H1 (cell line): Measurements from ENCODE around the gene ZNF300. TPM values are rescaled to one million over a fixed set of nuclear protein-coding genes. Genes with fewer than 3 reads are reported as not detected.

Source experiments
- CTCF ChIA-PET: fragments of 300-600 bp; sonication (Branson Sonifier 250); formaldehyde crosslinking; loops from one replicate; lab custom pipeline; 2021; ENCODE audit not compliant: partially characterized antibody; lab: Charles Lee
- POLR2A ChIA-PET: fragments of 300-600 bp; sonication (Branson Sonifier 250); formaldehyde crosslinking; loops from one replicate; lab custom pipeline; 2021; ENCODE audit warnings: inconsistent platforms; ENCODE audit not compliant: partially characterized antibody; lab: Charles Lee
- DNase-seq, 2 experiments: peaks; one replicate each; pipeline versions ENCODE4 v3.0.0 to v3.0.0-alpha.2; 2010 to 2022; ENCODE audit warnings: low spot score in 2 of 2, low read depth in 1 of 2, mixed read lengths in 1 of 2
- FAIRE-seq: peaks from 2 replicates; lab custom pipeline; 2011; peaks lifted over from hg19 to GRCh38; lab: Jason Lieb, UNC
- H2AFZ ChIP-seq: 2 replicates; pipeline ENCODE4 v1.8.1; 2012; ENCODE audit warnings: low read length, inconsistent platforms
- H2AK5ac ChIP-seq: 2 replicates; pipeline ENCODE4 v1.6.1; 2013; ENCODE audit warnings: low read depth, low read length
- H2BK120ac ChIP-seq: replicated peaks from 2 replicates; pipeline ENCODE3; 2013; ENCODE audit warnings: low read depth, low read length, inconsistent platforms
- H2BK12ac ChIP-seq: 2 replicates; pipeline ENCODE4 v1.6.1; 2013; ENCODE audit warnings: low read depth, low read length
- H2BK15ac ChIP-seq: 2 replicates; pipeline ENCODE4 v1.6.1; 2013; ENCODE audit warnings: low read length
- H2BK20ac ChIP-seq: 2 replicates; pipeline ENCODE4 v1.6.1; 2013; ENCODE audit warnings: low read length
- H2BK5ac ChIP-seq: 2 replicates; pipeline ENCODE4 v1.6.1; 2013; ENCODE audit warnings: low read depth, low read length
- H3K14ac ChIP-seq: 2 replicates; pipeline ENCODE4 v1.6.1; 2013; ENCODE audit warnings: inconsistent platforms; ENCODE audit not compliant: insufficient read length
- H3K18ac ChIP-seq: 2 replicates; pipeline ENCODE4 v1.6.1; 2013; ENCODE audit warnings: low read length; ENCODE audit errors: extremely low read depth
- H3K23ac ChIP-seq: 2 replicates; pipeline ENCODE4 v1.6.1; 2013; ENCODE audit warnings: inconsistent platforms; ENCODE audit not compliant: insufficient read length
- H3K23me2 ChIP-seq: 2 replicates; pipeline ENCODE4 v1.6.1; 2013; ENCODE audit warnings: low read depth, low read length
- H3K27ac ChIP-seq: 2 replicates; pipeline ENCODE4 v1.6.1; 2011; ENCODE audit warnings: low read depth, low read length, inconsistent platforms
- H3K27me3 ChIP-seq, 4 experiments: replicated peaks in 1 of 4; 1 replicate in 1 of 4; 2 replicates in 3 of 4; pipeline versions ENCODE4 v1.6.1 to v1.8.1; 2011 to 2013; ENCODE audit warnings: low read length in 3 of 4, mild to moderate bottlenecking in 3 of 4, inconsistent platforms in 2 of 4, mixed read lengths in 2 of 4, moderate library complexity in 1 of 4; ENCODE audit not compliant: control insufficient read depth in 3 of 4, insufficient read depth in 3 of 4; ENCODE audit errors: extremely low read depth in 1 of 4
- H3K36me3 ChIP-seq, 4 experiments: 2 replicates each; pipeline versions ENCODE4 v1.6.1 to v1.8.1; 2011 to 2013; ENCODE audit warnings: mild to moderate bottlenecking in 4 of 4, low read length in 3 of 4, moderate library complexity in 2 of 4, control low read depth in 1 of 4, inconsistent platforms in 1 of 4; ENCODE audit not compliant: insufficient read depth in 4 of 4, control insufficient read depth in 2 of 4
- H3K4ac ChIP-seq: replicated peaks from 2 replicates; pipeline ENCODE3; 2013; ENCODE audit warnings: low read length, low read depth, mixed read lengths, inconsistent platforms; ENCODE audit not compliant: insufficient read length
- H3K4me1 ChIP-seq, 4 experiments: replicated peaks in 1 of 4; 1 replicate in 1 of 4; 2 replicates in 3 of 4; pipeline versions ENCODE4 v1.6.1 to v1.8.1; 2011 to 2013; ENCODE audit warnings: low read length in 3 of 4, inconsistent platforms in 2 of 4, mixed read lengths in 1 of 4; ENCODE audit not compliant: insufficient read depth in 4 of 4, control insufficient read depth in 3 of 4
- H3K4me2 ChIP-seq, 2 experiments: 2 replicates each; pipeline versions ENCODE4 v1.6.1 to v1.8.1; 2011 to 2013; ENCODE audit warnings: low read depth in 2 of 2, low read length in 2 of 2, control low read depth in 1 of 2, inconsistent platforms in 1 of 2, mild to moderate bottlenecking in 1 of 2; ENCODE audit not compliant: insufficient read depth in 1 of 2
- H3K4me3 ChIP-seq, 4 experiments: fragments of 200-600, 300-600 bp in 1 of 4; sonication (generic), shearing (Covaris generic), sonication (Bioruptor Twin) in 1 of 4; 2 replicates each; pipeline versions ENCODE4 v1.5.1 to v1.8.1; 2011 to 2016; ENCODE audit warnings: low read length in 4 of 4, low read depth in 3 of 4, control low read depth in 2 of 4, inconsistent platforms in 2 of 4, mild to moderate bottlenecking in 2 of 4, mixed read lengths in 1 of 4, moderate library complexity in 1 of 4; ENCODE audit not compliant: insufficient read depth in 2 of 4; ENCODE audit errors: extremely low read depth in 1 of 4
- H3K56ac ChIP-seq: replicated peaks from 2 replicates; pipeline ENCODE3; 2013; ENCODE audit warnings: low read depth, mild to moderate bottlenecking, mixed read lengths, low read length, inconsistent platforms; ENCODE audit not compliant: insufficient read length
- H3K79me1 ChIP-seq: 2 replicates; pipeline ENCODE4 v1.6.1; 2013; ENCODE audit warnings: low read depth, low read length, control low read depth
- H3K79me2 ChIP-seq, 2 experiments: 2 replicates each; pipeline versions ENCODE4 v1.6.1 to v1.8.1; 2012 to 2013; ENCODE audit warnings: low read length in 2 of 2, mild to moderate bottlenecking in 2 of 2, inconsistent platforms in 1 of 2; ENCODE audit not compliant: insufficient read depth in 2 of 2, control insufficient read depth in 1 of 2
- H3K9ac ChIP-seq, 4 experiments: replicated peaks in 1 of 4; 1 replicate in 1 of 4; 2 replicates in 3 of 4; pipeline versions ENCODE4 v1.6.1 to v1.8.1; 2011 to 2013; ENCODE audit warnings: low read depth in 3 of 4, low read length in 3 of 4, control low read depth in 2 of 4, mild to moderate bottlenecking in 2 of 4, moderate library complexity in 2 of 4, inconsistent platforms in 1 of 4; ENCODE audit errors: extremely low read depth in 1 of 4
- H3K9me3 ChIP-seq, 2 experiments: 2 replicates each; pipeline versions ENCODE4 v1.6.1 to v1.8.1; 2012 to 2013; ENCODE audit warnings: mild to moderate bottlenecking in 2 of 2, moderate library complexity in 2 of 2, control low read depth in 1 of 2, inconsistent platforms in 1 of 2, low read depth in 1 of 2, low read length in 1 of 2, mixed read lengths in 1 of 2; ENCODE audit not compliant: insufficient read depth in 2 of 2
- H4K20me1 ChIP-seq, 2 experiments: replicated peaks in 1 of 2; 2 replicates each; pipeline versions ENCODE3 to v1.8.1; 2011 to 2013; ENCODE audit warnings: inconsistent platforms in 2 of 2, low read length in 2 of 2, mild to moderate bottlenecking in 1 of 2; ENCODE audit not compliant: insufficient read depth in 2 of 2, control insufficient read depth in 1 of 2
- H4K5ac ChIP-seq: 2 replicates; pipeline ENCODE4 v1.6.1; 2013; ENCODE audit warnings: low read length, low read depth, mixed read lengths, inconsistent platforms; ENCODE audit not compliant: insufficient read length
- H4K8ac ChIP-seq: 2 replicates; pipeline ENCODE4 v1.8.0; 2013; ENCODE audit warnings: mild to moderate bottlenecking, moderate library complexity, low read length, inconsistent platforms; ENCODE audit not compliant: insufficient read depth; ENCODE audit errors: extremely low read depth
- H4K91ac ChIP-seq: replicated peaks from 2 replicates; pipeline ENCODE3; 2013; ENCODE audit warnings: low read length, mixed read lengths, inconsistent platforms; ENCODE audit not compliant: insufficient read length
- ASH2L ChIP-seq: fragments of 200-600, 300-600 bp; sonication (generic); IDR thresholded peaks from one replicate; pipeline ENCODE4 v1.7.1; 2017; ENCODE audit warnings: low read length
- BACH1 ChIP-seq: IDR thresholded peaks from 2 replicates; pipeline ENCODE4 v1.6.1; 2012; ENCODE audit warnings: low read length, improper control_type of control experiment
- BCL11A ChIP-seq, 2 experiments: IDR thresholded peaks; one replicate each; pipeline ENCODE4 v1.6.1; 2011; ENCODE audit warnings: low read depth in 2 of 2, low read length in 2 of 2, mild to moderate bottlenecking in 2 of 2
- CBX8 ChIP-seq: fragments of 300-800, 300-1000 bp; sonication (generic); IDR thresholded peaks from 2 replicates; pipeline ENCODE4 v1.7.1; 2016; ENCODE audit warnings: low read depth, low read length, borderline replicate concordance
- EZH2 ChIP-seq: fragments of 200-600 bp; sonication (generic); IDR thresholded peaks from 2 replicates; pipeline ENCODE4 v1.7.1; 2012; ENCODE audit warnings: low read depth, mild to moderate bottlenecking, moderate library complexity, low read length, inconsistent platforms; ENCODE audit not compliant: severe bottlenecking
- SRF ChIP-seq: IDR thresholded peaks from 2 replicates; pipeline ENCODE4 v1.6.1; 2011; ENCODE audit warnings: mild to moderate bottlenecking, low read depth, low read length, moderate library complexity
- WGBS, 2 experiments: shearing (Covaris generic) in 1 of 2; methylation state at CpG; one replicate each; pipeline versions ENCODE4 v1.1.6 to v1.1.7; 2013 to 2015; ENCODE audit warnings: low lambda C conversion rate in 2 of 2, mixed read lengths in 2 of 2, inconsistent platforms in 1 of 2, low coverage in 1 of 2, missing lambda C conversion rate in 1 of 2; ENCODE audit not compliant: insufficient replicate concordance in 2 of 2, insufficient coverage in 1 of 2, insufficient read length in 1 of 2; ENCODE audit errors: extremely low coverage in 1 of 2, missing lambda C conversion rate in 1 of 2; 5-methylcytosine and 5-hydroxymethylcytosine counted together
- polyA plus RNA-seq, 7 experiments: library from polyadenylated mRNA; depleted of rRNA in 3 of 7; stranded (reverse) in 5 of 7; unstranded in 2 of 7; fragments of >200 nt in 5 of 7; fragments of 200-250 nt in 2 of 7; gene quantifications; 1 replicate in 5 of 7; 2 replicates in 1 of 7; 4 replicates in 1 of 7; pipeline versions ENCODE4 v1.2.1 to v1.2.3, GENCODE V29; 2011 to 2013; ENCODE audit warnings: missing spikeins in 2 of 7, mixed read lengths in 2 of 7
- total RNA-seq: library from RNA; stranded (reverse); fragmentation: NEBNext Ultra II Directional; extraction: Animal tissue kit (Norgen Biotek cat#: 25700); gene quantifications from 2 replicates; pipeline ENCODE4 v1.2.1, GENCODE V29; 2021
- TF ChIP-seq, protein P1 (sequence below): IDR thresholded peaks from 2 replicates; pipeline ENCODE4 v1.6.1; 2011; ENCODE audit warnings: low read length, improper control_type of control experiment

ZNF300 gene
- total and polyA plus RNA-seq, 2 of the 8 experiments (the other 6 are each of a cell fraction or from before 2014, with no cell fraction given) = 6.7 to 15.8 TPM

DNA sequence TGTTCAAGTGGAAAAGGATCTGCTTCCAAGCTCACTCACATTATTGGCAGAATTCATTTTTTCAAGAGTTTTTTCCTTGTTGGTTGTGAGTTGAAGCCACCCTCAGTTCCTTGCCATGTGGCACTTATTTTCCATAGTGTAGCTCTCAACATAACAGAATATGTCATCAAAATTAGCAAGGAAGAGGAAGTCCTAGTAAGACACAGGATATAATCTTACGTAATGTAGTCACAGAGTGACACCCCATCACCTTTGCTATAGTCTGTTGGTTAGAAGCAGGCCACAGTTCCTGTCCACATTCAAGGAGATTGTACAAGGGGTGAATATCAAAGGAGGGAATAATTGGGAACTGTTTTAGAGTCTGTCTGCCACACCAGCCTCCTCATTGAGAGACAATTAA lies 42.7 kb downstream of the ZNF300 start:
- ChIA-PET POLR2A (no interaction called here), CTCF (no interaction called here)
- Histone ChIP-seq H3K27ac (no peak overlapping the region), H4K20me1 (no peaks in the 10 kb centered on the region), H3K18ac (no peak overlapping the region), H2BK15ac (no peak overlapping the region), H3K79me2 (no peaks in the 10 kb centered on the region), H3K4me3 (no peak overlapping the region), H3K4ac (no peak overlapping the region), H2AK5ac (no peak overlapping the region), H3K9me3 (peaks cover 19 to 37% of the 10 kb centered on the region in 2 experiments), H3K27me3 (no peaks in the 10 kb centered on the region), H4K8ac (no peak overlapping the region), H2BK120ac (no peak overlapping the region), H2BK12ac (no peak overlapping the region), H3K14ac (no peak overlapping the region), H2AFZ (no peak overlapping the region), H2BK20ac (no peak overlapping the region), H3K56ac (no peak overlapping the region), H3K4me2 (no peak overlapping the region), H2BK5ac (no peak overlapping the region), H3K36me3 (no peaks in the 10 kb centered on the region), H3K23me2 (no peaks in the 10 kb centered on the region), H3K79me1 (no peaks in the 10 kb centered on the region), H3K23ac (no peak overlapping the region), H3K9ac (no peak overlapping the region), H4K91ac (no peak overlapping the region), H4K5ac (no peak overlapping the region), H3K4me1 (no peaks in the 10 kb centered on the region)
- FAIRE-seq (no peak), DNase-seq (no peak)
- WGBS, 2 experiments = 94% methylated on average over 1 of the region's 1 CpG; no CpG with 5 or more reads in 1 of the 2 experiments
- TF ChIP-seq EZH2 = no peak
- no peak for TF ChIP-seq BCL11A (IDR thresholded peaks at IDR 0.05; ENCODE audit: low read depth in 2 of 2, low read length in 2 of 2)
- TF ChIP-seq CBX8 = no peak
- TF ChIP-seq, protein P1, sequence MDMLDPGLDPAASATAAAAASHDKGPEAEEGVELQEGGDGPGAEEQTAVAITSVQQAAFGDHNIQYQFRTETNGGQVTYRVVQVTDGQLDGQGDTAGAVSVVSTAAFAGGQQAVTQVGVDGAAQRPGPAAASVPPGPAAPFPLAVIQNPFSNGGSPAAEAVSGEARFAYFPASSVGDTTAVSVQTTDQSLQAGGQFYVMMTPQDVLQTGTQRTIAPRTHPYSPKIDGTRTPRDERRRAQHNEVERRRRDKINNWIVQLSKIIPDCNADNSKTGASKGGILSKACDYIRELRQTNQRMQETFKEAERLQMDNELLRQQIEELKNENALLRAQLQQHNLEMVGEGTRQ = no peak
- no peak for TF ChIP-seq SRF
- TF ChIP-seq ASH2L = no peak
- TF ChIP-seq BACH1 = no peak
